Activated CD4-positive, alpha-beta memory T cell treated with anti-CD3 and anti-CD28 coated beads, Interleukin-2, amount 10 ng/mL, durations not matched to agents 7 days and 5 days (primary cell): ENCODE data around the gene WBP11. TPM values are rescaled to one million over a fixed set of nuclear protein-coding genes. Genes with fewer than 3 reads are reported as not detected.
A peak's percentile ranks its signal among the peaks of the same experiment; 100 is the strongest.

ENCODE experiments used
- CTCF ChIA-PET: fragments of 350-600 bp; sonication (Branson Sonifier 250); formaldehyde crosslinking; loops from one replicate; lab custom pipeline; 2021; ENCODE audit warnings: antibody characterized with exemption, inconsistent platforms; lab: Charles Lee
- POLR2A ChIA-PET: fragments of 350-600 bp; sonication (Branson Sonifier 250); formaldehyde crosslinking; loops from one replicate; lab custom pipeline; 2021; ENCODE audit warnings: antibody characterized with exemption; lab: Charles Lee
- DNase-seq: peaks from one replicate; pipeline ENCODE4 v3.0.0-alpha.2; 2020
- H3K27ac Mint-ChIP-seq: one replicate; pipeline ENCODE4 v1.8.0; 2021; ENCODE audit warnings: mild to moderate bottlenecking, mixed read lengths
- H3K27me3 Mint-ChIP-seq: one replicate; pipeline ENCODE4 v1.8.0; 2021; ENCODE audit warnings: mixed read lengths
- H3K36me3 Mint-ChIP-seq: one replicate; pipeline ENCODE4 v1.8.0; 2021; ENCODE audit warnings: low read depth, mixed read lengths
- H3K4me1 Mint-ChIP-seq: one replicate; pipeline ENCODE4 v1.8.0; 2021; ENCODE audit warnings: mixed read lengths
- H3K4me3 Mint-ChIP-seq: one replicate; pipeline ENCODE4 v1.8.0; 2021; ENCODE audit warnings: mild to moderate bottlenecking, mixed read lengths
- H3K9me3 Mint-ChIP-seq: one replicate; pipeline ENCODE4 v1.8.0; 2021; ENCODE audit warnings: mixed read lengths
- total RNA-seq, 2 experiments: library from RNA; stranded (reverse); gene quantifications; one replicate each; pipeline ENCODE4 v1.2.3, GENCODE V29; 2021

Gene WBP11
- total RNA-seq = 10 to 100 TPM; 91.1 to 92.7 TPM

DNA sequence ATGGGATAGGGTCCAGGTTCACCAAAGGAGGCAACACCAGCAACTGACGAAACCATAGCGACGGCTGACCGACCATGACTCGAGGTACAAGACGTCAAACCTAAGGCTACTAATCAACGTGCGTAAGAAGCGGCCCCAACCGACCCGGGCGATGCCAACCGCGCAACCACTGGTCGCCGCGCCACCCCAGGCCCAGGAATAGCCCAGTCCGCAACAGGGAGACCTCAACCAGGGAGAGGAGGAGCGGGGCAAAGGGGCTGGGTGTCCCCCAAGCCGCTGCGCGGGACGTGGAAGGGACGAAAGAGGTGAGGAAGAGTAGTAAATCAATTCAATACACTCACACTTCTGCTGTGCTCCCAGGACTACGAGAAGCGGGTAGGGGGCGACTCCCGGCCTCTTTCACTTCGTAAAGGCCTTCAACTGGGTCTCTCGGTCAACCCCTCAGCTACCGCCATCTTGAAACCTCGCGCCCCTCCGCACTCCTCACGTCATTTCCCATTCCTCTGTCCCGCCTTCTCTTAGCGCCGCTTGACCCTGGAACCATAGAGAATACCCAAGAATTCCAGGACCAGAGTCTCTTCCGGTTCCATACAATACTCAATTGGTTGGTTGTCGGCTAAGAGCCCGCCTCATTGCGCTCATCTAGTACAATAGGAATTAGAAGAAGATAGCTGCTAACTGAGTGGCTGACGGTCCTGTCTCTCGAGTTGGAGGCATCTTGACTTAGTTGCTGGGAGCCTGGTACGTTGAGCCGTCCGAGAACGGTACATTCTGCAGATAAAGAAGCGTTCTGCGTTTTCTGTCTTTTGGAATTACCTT, at the start of gene WBP11, which contains the start of gene C12orf60:
Gene WBP11 (minus strand): TSS at position 468 of the 819 bp plus-strand sequence. CDS start 2,095 bp downstream, outside the sequence.
Gene C12orf60 (plus strand): TSS at position 660 of the 819 bp plus-strand sequence. CDS start 19,266 bp downstream, outside the sequence.
- ChIA-PET CTCF (interaction anchor here (1.0 to 5.4 kb wide), 10 partner anchors 11 to 438 kb away, joined by 3 to 50 read pairs (median 4); partner anchors contain the start of gene ATF7IP), POLR2A (interaction anchor here (1.0 to 7.5 kb wide), 11 partner anchors 11 to 417 kb away, joined by 3 to 177 read pairs (median 6); partner anchors contain the start of gene ARHGDIB)
- Mint-ChIP-seq H3K9me3 (no peaks in the 10 kb centered on the region), H3K36me3 (peaks cover 24% of the 10 kb centered on the region), H3K27ac (no peak within 1 kb of the TSS), H3K27me3 (no peaks in the 10 kb centered on the region), H3K4me1 (peaks cover 27% of the 10 kb centered on the region), H3K4me3 (no peak within 1 kb of the TSS)
- peak; percentile 89 for DNase-seq

- CTCF ChIA-PET = no interaction called here
- H3K27ac Mint-ChIP-seq = no peak overlapping the region
- H3K4me1 Mint-ChIP-seq = no peaks in the 10 kb centered on the region
- H3K9me3 Mint-ChIP-seq = no peaks in the 10 kb centered on the region
- no peak overlapping the region for H3K4me3 Mint-ChIP-seq
- DNase-seq = no peak
- POLR2A ChIA-PET = no interaction called here
- peaks cover 1% of the 10 kb centered on the region for H3K27me3 Mint-ChIP-seq
- H3K36me3 Mint-ChIP-seq = no peaks in the 10 kb centered on the region
Observed at GRCh38 chr12:14852880-14853279, 49.6 kb upstream of the WBP11 start.

DNA sequence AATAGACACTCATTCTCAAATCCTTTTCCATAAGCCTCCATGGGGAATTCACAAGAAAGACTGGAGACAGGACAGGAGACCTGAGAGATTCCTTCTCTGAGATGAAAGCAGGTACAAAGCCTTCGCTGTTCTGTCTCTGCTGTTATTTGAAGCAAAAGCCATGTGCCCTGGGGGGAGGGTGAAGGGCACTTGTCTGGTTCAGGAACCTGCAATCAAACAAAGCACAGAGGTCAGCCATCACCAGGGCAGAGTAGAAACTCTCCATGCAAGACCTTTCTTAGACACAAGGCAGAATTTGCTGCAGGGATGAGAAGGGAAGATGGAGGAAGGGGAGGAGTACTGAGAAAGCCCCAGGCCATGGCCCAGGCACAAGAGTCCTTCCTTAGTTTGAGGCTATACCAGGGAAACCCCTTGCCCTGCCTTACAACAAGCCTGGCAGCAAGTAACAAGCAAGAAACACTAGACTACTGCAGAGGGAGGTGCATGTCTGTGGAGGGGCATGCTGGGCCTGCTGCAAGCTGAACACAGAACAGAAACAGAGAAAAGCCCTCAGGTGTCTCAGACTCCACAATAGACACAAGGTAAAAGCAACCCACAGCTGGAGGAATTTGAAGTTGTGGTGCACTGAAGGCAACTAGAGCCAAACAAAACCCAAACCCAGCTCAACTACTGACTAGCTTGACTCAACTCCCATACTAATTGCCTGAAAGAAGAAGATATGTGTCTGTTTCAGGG, 47.8 kb upstream of the WBP11 start:
- H3K4me1 Mint-ChIP-seq = no peaks in the 10 kb centered on the region
- CTCF ChIA-PET = interaction anchor here (0.7 kb wide), 1 partner anchor 357 kb away, joined by 4 read pairs; no protein-coding TSS in a partner anchor
- POLR2A ChIA-PET = no interaction called here

GRCh38 chr12:14849661-14850060, 46.4 kb upstream of the WBP11 start:
- POLR2A ChIA-PET = no interaction called here
- H3K27ac Mint-ChIP-seq = no peak overlapping the region
- peaks cover 1% of the 10 kb centered on the region for H3K27me3 Mint-ChIP-seq
- DNase-seq = no peak
- no peaks in the 10 kb centered on the region for H3K36me3 Mint-ChIP-seq
- H3K4me1 Mint-ChIP-seq = peaks cover 2% of the 10 kb centered on the region
- no peak overlapping the region for H3K4me3 Mint-ChIP-seq
- CTCF ChIA-PET = interaction anchor here (4.4 kb wide), 1 partner anchor 146 kb away, joined by 41 read pairs; no protein-coding TSS in a partner anchor
- no peaks in the 10 kb centered on the region for H3K9me3 Mint-ChIP-seq

More for the DNA sequence above, 47.8 kb upstream of the WBP11 start:
- no peak for DNase-seq
- Mint-ChIP-seq H3K9me3 (no peaks in the 10 kb centered on the region), H3K27me3 (no peaks in the 10 kb centered on the region), H3K27ac (no peak overlapping the region), H3K4me3 (no peak overlapping the region), H3K36me3 (no peaks in the 10 kb centered on the region)

- Mint-ChIP-seq H3K36me3 (no peaks in the 10 kb centered on the region), H3K27me3 (peaks cover 1% of the 10 kb centered on the region), H3K27ac (no peak overlapping the region), H3K9me3 (no peaks in the 10 kb centered on the region), H3K4me3 (no peak overlapping the region), H3K4me1 (peaks cover 2% of the 10 kb centered on the region)
- ChIA-PET CTCF (interaction anchor here (1.1 to 4.4 kb wide), 6 partner anchors 10 to 374 kb away, joined by 3 to 41 read pairs (median 6); partner anchors contain the start of gene RERG), POLR2A (interaction anchor here (1.1 kb wide), 1 partner anchor 149 kb away, joined by 4 read pairs; no protein-coding TSS in a partner anchor)
- no peak for DNase-seq
Observed at GRCh38 chr12:14846876-14847580, 43.8 kb upstream of the WBP11 start.

GRCh38 chr12:14846042-14846587, 42.8 kb upstream of the WBP11 start:
- peaks cover 2% of the 10 kb centered on the region for H3K4me1 Mint-ChIP-seq
- no peaks in the 10 kb centered on the region for H3K9me3 Mint-ChIP-seq
- no peak for DNase-seq
- H3K27ac Mint-ChIP-seq = no peak overlapping the region
- H3K36me3 Mint-ChIP-seq = no peaks in the 10 kb centered on the region
- POLR2A ChIA-PET = no interaction called here
- peaks cover 1% of the 10 kb centered on the region for H3K27me3 Mint-ChIP-seq
- no peak overlapping the region for H3K4me3 Mint-ChIP-seq
- CTCF ChIA-PET = interaction anchor here (0.6 to 4.4 kb wide), 12 partner anchors 8 to 375 kb away, joined by 3 to 41 read pairs (median 4); partner anchors contain the start of gene RERG

DNA sequence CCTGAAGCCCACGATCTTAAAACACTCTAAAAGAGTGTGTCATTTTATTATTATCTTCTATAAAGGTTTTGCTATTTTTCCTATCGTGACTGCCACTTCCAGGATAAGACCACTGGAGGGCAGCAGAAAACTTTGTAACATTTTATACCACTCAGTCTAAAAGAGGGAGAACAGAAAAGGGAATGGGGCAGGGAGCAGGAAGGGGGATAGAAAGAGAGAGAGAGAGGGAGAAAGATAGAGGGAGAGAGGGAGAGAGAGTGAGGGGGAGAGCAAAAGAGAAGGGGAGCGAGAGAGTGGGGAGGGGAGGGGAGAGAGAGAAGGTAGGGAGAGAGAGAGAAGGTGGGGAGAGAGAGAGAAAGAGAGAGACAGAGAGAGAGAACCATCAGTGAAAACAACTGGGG, 42.1 kb upstream of the WBP11 start:
- peak; percentile 39 for DNase-seq
- POLR2A ChIA-PET = no interaction called here

DNA sequence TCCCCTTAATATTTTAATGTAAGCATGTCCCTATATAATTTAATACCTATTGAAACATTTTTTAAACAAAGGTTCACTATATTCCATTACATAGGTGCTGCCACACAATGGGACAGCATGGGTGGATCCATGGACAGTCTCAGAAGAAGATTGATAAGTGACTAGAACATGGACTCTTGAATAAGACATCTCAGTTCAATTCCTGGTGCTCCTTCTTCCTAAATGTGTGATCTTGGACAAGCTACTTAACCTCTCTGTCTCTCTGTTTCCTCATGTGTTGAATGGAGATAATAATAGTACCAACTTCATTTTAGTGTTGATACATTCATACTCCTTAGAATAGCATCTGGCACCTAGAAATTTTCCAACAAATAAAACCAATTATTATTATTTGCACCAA, 41.1 kb upstream of the WBP11 start:
- DNase-seq = no peak
- ChIA-PET POLR2A (no interaction called here), CTCF (interaction anchor here (0.7 to 1.0 kb wide), 3 partner anchors 29 to 160 kb away, joined by 3 read pairs; no protein-coding TSS in a partner anchor)
- no peak overlapping the region for H3K27ac Mint-ChIP-seq
- H3K4me1 Mint-ChIP-seq = peaks cover 2% of the 10 kb centered on the region
- no peak overlapping the region for H3K4me3 Mint-ChIP-seq
- H3K9me3 Mint-ChIP-seq = no peaks in the 10 kb centered on the region
- no peaks in the 10 kb centered on the region for H3K36me3 Mint-ChIP-seq
- peaks cover 3% of the 10 kb centered on the region for H3K27me3 Mint-ChIP-seq

More for the DNA sequence above, 42.1 kb upstream of the WBP11 start:
- Mint-ChIP-seq H3K27ac (no peak overlapping the region), H3K4me3 (no peak overlapping the region), H3K4me1 (peaks cover 2% of the 10 kb centered on the region), H3K27me3 (peaks cover 3% of the 10 kb centered on the region), H3K9me3 (no peaks in the 10 kb centered on the region), H3K36me3 (no peaks in the 10 kb centered on the region)
- CTCF ChIA-PET = interaction anchor here (0.6 to 4.4 kb wide), 10 partner anchors 9 to 376 kb away, joined by 3 to 41 read pairs (median 4); partner anchors contain the start of gene RERG

GRCh38 chr12:14843425-14843887, 40.2 kb upstream of the WBP11 start, which contains the start of gene ART4:
Gene ART4 (minus strand): TSS chr12:14843526. CDS start chr12:14843113, 413 bp downstream.
- Mint-ChIP-seq H3K4me1 (peaks cover 2% of the 10 kb centered on the region), H3K4me3 (no peak within 1 kb of the TSS), H3K27ac (no peak within 1 kb of the TSS), H3K27me3 (peaks cover 7% of the 10 kb centered on the region), H3K9me3 (no peaks in the 10 kb centered on the region), H3K36me3 (no peaks in the 10 kb centered on the region)
- no peak for DNase-seq
- ChIA-PET POLR2A (no interaction called here), CTCF (interaction anchor here (1.5 kb wide), 1 partner anchor 11 kb away, joined by 3 read pairs; no protein-coding TSS in a partner anchor)

DNA sequence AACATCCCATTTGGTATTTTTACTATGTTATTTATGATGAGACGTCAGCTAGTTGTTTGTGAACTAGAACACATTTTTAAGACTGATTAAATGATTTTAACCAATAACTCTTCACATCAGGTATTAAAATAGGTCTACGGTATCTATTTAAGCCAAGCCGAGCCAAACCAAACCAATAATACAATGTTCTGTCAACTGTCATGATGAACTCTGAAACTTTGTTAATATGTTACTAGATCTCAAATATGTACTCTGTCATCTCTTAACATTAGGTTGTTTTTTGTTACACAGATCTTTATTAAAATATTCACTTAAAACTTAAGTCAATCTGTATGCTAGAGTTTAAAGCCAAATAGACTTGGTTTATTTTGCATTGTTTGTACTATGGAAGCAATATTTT, 39.0 kb upstream of the WBP11 start:
- peaks cover 2% of the 10 kb centered on the region for H3K4me1 Mint-ChIP-seq
- H3K9me3 Mint-ChIP-seq = no peaks in the 10 kb centered on the region
- no peak for DNase-seq
- ChIA-PET CTCF (no interaction called here), POLR2A (no interaction called here)
- no peak overlapping the region for H3K27ac Mint-ChIP-seq
- H3K36me3 Mint-ChIP-seq = no peaks in the 10 kb centered on the region
- no peak overlapping the region for H3K4me3 Mint-ChIP-seq
- H3K27me3 Mint-ChIP-seq = peaks cover 8% of the 10 kb centered on the region

- CTCF ChIA-PET = no interaction called here
- Mint-ChIP-seq H3K36me3 (no peaks in the 10 kb centered on the region), H3K4me1 (peaks cover 2% of the 10 kb centered on the region), H3K27me3 (peaks cover 8% of the 10 kb centered on the region), H3K9me3 (no peaks in the 10 kb centered on the region), H3K4me3 (no peak overlapping the region), H3K27ac (no peak overlapping the region)
- POLR2A ChIA-PET = no interaction called here
- DNase-seq = no peak
Observed at GRCh38 chr12:14841761-14842160, 38.5 kb upstream of the WBP11 start.

DNA sequence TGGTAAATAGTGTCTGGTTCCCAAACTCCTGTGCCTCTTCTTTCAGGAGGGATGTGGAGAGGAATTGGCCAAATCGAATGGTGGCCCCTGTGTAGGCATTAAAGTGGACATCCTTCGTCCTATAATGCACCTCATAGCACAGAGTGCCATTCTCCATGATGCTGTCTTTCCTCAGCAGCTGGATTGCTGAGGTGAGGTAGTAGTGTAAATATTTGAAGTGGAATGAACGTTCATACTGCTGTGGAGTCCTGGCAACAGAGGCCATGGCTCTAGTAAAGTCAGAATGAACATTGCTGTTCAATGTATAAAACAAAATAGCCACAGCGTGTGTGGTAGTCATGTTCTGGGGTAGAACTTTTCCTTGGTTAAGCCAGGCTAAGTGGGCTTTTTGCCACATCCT, 37.3 kb upstream of the WBP11 start:
- H3K4me3 Mint-ChIP-seq = no peak overlapping the region
- POLR2A ChIA-PET = no interaction called here
- no peak overlapping the region for H3K27ac Mint-ChIP-seq
- H3K4me1 Mint-ChIP-seq = peaks cover 2% of the 10 kb centered on the region
- peaks cover 8% of the 10 kb centered on the region for H3K27me3 Mint-ChIP-seq
- H3K36me3 Mint-ChIP-seq = no peaks in the 10 kb centered on the region
- no peak for DNase-seq
- no peaks in the 10 kb centered on the region for H3K9me3 Mint-ChIP-seq
- CTCF ChIA-PET = no interaction called here
